IMR-90 (cell line): ENCODE results near the gene CNGA1. TPM values are rescaled to one million over a fixed set of nuclear protein-coding genes. Genes with fewer than 3 reads are reported as not detected.

Experiments
- ATAC-seq: fragments of 200-7000 bp; cut with Tn5 transposase; 2 replicates; pipeline ENCODE4 v1.9.1; 2020; ENCODE audit warnings: low read depth, mild to moderate bottlenecking, moderate library complexity
- BruUV-seq: library from RNA; stranded (reverse); fragments of 400-500 nt; replicated peaks from 2 replicates; lab custom pipeline; 2021; lab: Mats Ljungman, UMichigan
- CTCF ChIA-PET: fragments of 300-600 bp; formaldehyde crosslinking; extraction: SDS; loops from one replicate; lab custom pipeline; 2021; ENCODE audit warnings: antibody characterized with exemption; lab: Yijun Ruan, JAX
- POLR2A ChIA-PET: fragments of 300-600 bp; sonication (Branson Sonifier 250); formaldehyde crosslinking; loops from one replicate; lab custom pipeline; 2022; ENCODE audit warnings: antibody characterized with exemption; ENCODE audit not compliant: unreplicated experiment; lab: Charles Lee
- DNase-seq: peaks from one replicate; pipeline ENCODE4 v3.0.0; 2013
- H2AFZ ChIP-seq: replicated peaks from 2 replicates; pipeline ENCODE3; 2013; ENCODE audit warnings: low read length, mild to moderate bottlenecking; ENCODE audit not compliant: poor library complexity
- H2AK5ac ChIP-seq: 2 replicates; pipeline ENCODE4 v1.6.1; 2013; ENCODE audit warnings: low read depth, low read length, inconsistent platforms
- H2AK9ac ChIP-seq: replicated peaks from 2 replicates; pipeline ENCODE3; 2013; ENCODE audit warnings: mild to moderate bottlenecking, low read depth, low read length, moderate library complexity; ENCODE audit not compliant: poor library complexity
- H2BK120ac ChIP-seq: 2 replicates; pipeline ENCODE4 v1.6.1; 2013; ENCODE audit warnings: low read depth, low read length, inconsistent platforms
- H2BK15ac ChIP-seq: 3 replicates; pipeline ENCODE4 v1.6.1; 2013; ENCODE audit warnings: low read depth, low read length, inconsistent platforms
- H2BK20ac ChIP-seq: 2 replicates; pipeline ENCODE4 v1.6.1; 2013; ENCODE audit warnings: low read depth, mild to moderate bottlenecking, inconsistent platforms, low read length, moderate library complexity
- H2BK5ac ChIP-seq: 2 replicates; pipeline ENCODE4 v1.6.1; 2013; ENCODE audit warnings: mild to moderate bottlenecking, low read depth, low read length, inconsistent platforms; ENCODE audit not compliant: poor library complexity, severe bottlenecking
- H3K14ac ChIP-seq: replicated peaks from 2 replicates; pipeline ENCODE4 v1.6.1; 2013; ENCODE audit warnings: low read depth, low read length, inconsistent platforms
- H3K18ac ChIP-seq: 2 replicates; pipeline ENCODE4 v1.6.1; 2013; ENCODE audit warnings: low read depth, low read length, control low read depth
- H3K23ac ChIP-seq: 2 replicates; pipeline ENCODE4 v1.6.1; 2013; ENCODE audit warnings: low read depth, low read length, inconsistent platforms
- H3K27ac ChIP-seq: 2 replicates; pipeline ENCODE4 v1.5.1; 2013; ENCODE audit warnings: mild to moderate bottlenecking, control low read depth, low read length; ENCODE audit not compliant: insufficient read depth
- H3K27me3 ChIP-seq: 2 replicates; pipeline ENCODE4 v1.6.1; 2013; ENCODE audit warnings: low read length; ENCODE audit not compliant: control insufficient read depth, insufficient read depth
- H3K36me3 ChIP-seq: 2 replicates; pipeline ENCODE4 v1.6.1; 2013; ENCODE audit warnings: low read length, mixed read lengths; ENCODE audit not compliant: control insufficient read depth, insufficient read depth
- H3K4ac ChIP-seq: 2 replicates; pipeline ENCODE4 v1.6.1; 2013; ENCODE audit warnings: low read depth, low read length, inconsistent platforms
- H3K4me1 ChIP-seq: 2 replicates; pipeline ENCODE4 v1.6.1; 2013; ENCODE audit warnings: low read length, mixed read lengths; ENCODE audit not compliant: control insufficient read depth, insufficient read depth
- H3K4me2 ChIP-seq: 2 replicates; pipeline ENCODE4 v1.6.1; 2013; ENCODE audit warnings: low read depth, mild to moderate bottlenecking, control low read depth, low read length, moderate library complexity
- H3K4me3 ChIP-seq: 2 replicates; pipeline ENCODE4 v1.5.1; 2013; ENCODE audit warnings: low read depth, mild to moderate bottlenecking, control low read depth, low read length, moderate library complexity; ENCODE audit not compliant: insufficient read depth
- H3K56ac ChIP-seq: 2 replicates; pipeline ENCODE4 v1.6.1; 2013; ENCODE audit warnings: low read length, inconsistent platforms; ENCODE audit not compliant: insufficient read depth; ENCODE audit errors: extremely low read depth
- H3K79me1 ChIP-seq, 2 experiments: 2 replicates each; pipeline ENCODE4 v1.6.1; 2013; ENCODE audit warnings: low read length in 2 of 2, inconsistent platforms in 1 of 2, low read depth in 1 of 2
- H3K9ac ChIP-seq: 2 replicates; pipeline ENCODE4 v1.6.1; 2013; ENCODE audit warnings: low read depth, low read length, control low read depth
- H3K9me1 ChIP-seq: 2 replicates; pipeline ENCODE4 v1.6.1; 2013; ENCODE audit warnings: low read length, inconsistent platforms; ENCODE audit not compliant: insufficient read depth
- H3K9me3 ChIP-seq: 2 replicates; pipeline ENCODE4 v1.6.1; 2013; ENCODE audit warnings: low read length; ENCODE audit not compliant: control insufficient read depth, insufficient read depth
- H4K20me1 ChIP-seq: 2 replicates; pipeline ENCODE4 v1.6.1; 2013; ENCODE audit warnings: low read length, inconsistent platforms; ENCODE audit not compliant: insufficient read depth
- H4K5ac ChIP-seq: 2 replicates; pipeline ENCODE4 v1.6.1; 2013; ENCODE audit warnings: mild to moderate bottlenecking, low read depth, low read length, control low read depth
- H4K8ac ChIP-seq, 2 experiments: 2 replicates each; pipeline ENCODE4 v1.6.1; 2013; ENCODE audit warnings: low read depth in 2 of 2, low read length in 2 of 2, control low read depth in 1 of 2, inconsistent platforms in 1 of 2
- H4K91ac ChIP-seq: 2 replicates; pipeline ENCODE4 v1.6.1; 2013; ENCODE audit warnings: low read depth, low read length, inconsistent platforms; ENCODE audit not compliant: insufficient read depth
- CEBPB ChIP-seq: IDR thresholded peaks from 2 replicates; pipeline ENCODE4 v1.6.1; 2012; ENCODE audit warnings: low read depth, low read length, improper control_type of control experiment
- MAFK ChIP-seq: IDR thresholded peaks from 2 replicates; pipeline ENCODE4 v1.6.1; 2012; ENCODE audit warnings: low read depth, low read length, improper control_type of control experiment
- MAZ ChIP-seq: IDR thresholded peaks from 2 replicates; pipeline ENCODE4 v1.6.1; 2012; ENCODE audit warnings: low read depth, mild to moderate bottlenecking, low read length, improper control_type of control experiment, moderate library complexity, borderline replicate concordance
- POLR2A ChIP-seq: IDR thresholded peaks from 2 replicates; pipeline ENCODE4 v1.6.1; 2012; ENCODE audit warnings: mild to moderate bottlenecking, low read depth, low read length
- WGBS, 2 experiments: methylation state at CpG; one replicate each; pipeline versions ENCODE4 v1.1.5 to v1.1.7; 2013; ENCODE audit warnings: missing lambda C conversion rate in 2 of 2; ENCODE audit not compliant: insufficient read length in 1 of 2; ENCODE audit errors: extremely low coverage in 2 of 2; 5-methylcytosine and 5-hydroxymethylcytosine counted together
- dilution Hi-C: fragments of 300-500 bp; cut with HindIII; formaldehyde crosslinking; loops from one replicate; pipeline ENCODE4 v1.14.3; 2018; ENCODE audit warnings: low sequenced_read_pairs; ENCODE audit not compliant: unreplicated experiment
- in situ Hi-C: fragments of 300-500 bp; cut with MboI; formaldehyde crosslinking; loops from 3 replicates; pipeline ENCODE4 v1.14.3; 2019; ENCODE audit warnings: low sequenced_read_pairs, inconsistent platforms, mixed read lengths
- intact Hi-C: fragments of 100-400 bp; cut with micrococcal nuclease; formaldehyde crosslinking; loops from 2 replicates; pipeline ENCODE4 v1.10.0; 2022
- polyA plus RNA-seq, 3 experiments: library from polyadenylated mRNA; depleted of rRNA; stranded (reverse); fragments of >200 nt; gene quantifications; 2 replicates each; pipeline ENCODE4 v1.2.3, GENCODE V29; 2012; ENCODE audit warnings: low replicate concordance in 1 of 3
- total RNA-seq: library from RNA; depleted of rRNA; stranded (reverse); fragments of >200 nt; gene quantifications from 2 replicates; pipeline ENCODE4 v1.2.3, GENCODE V29; 2012

CNGA1 gene
- total and polyA plus RNA-seq, 2 of the 4 experiments (the other 2 are of a cell fraction) = not detected

GRCh38 chr4:48015678-48016077, 803 bp downstream of the CNGA1 start:
- no peak overlapping the region for H3K56ac ChIP-seq
- no peak for TF ChIP-seq MAZ
- no peak for TF ChIP-seq MAFK
- TF ChIP-seq POLR2A = no peak
- TF ChIP-seq CEBPB = no peak
- no peak overlapping the region for H3K14ac ChIP-seq
- WGBS, 2 experiments = 71% methylated on average over 1 of the region's 5 CpGs; no CpG with 5 or more reads in 1 of the 2 experiments
- no peak overlapping the region for H3K4ac ChIP-seq
- no peaks in the 10 kb centered on the region for H3K4me1 ChIP-seq
- ChIA-PET POLR2A (no interaction called here), CTCF (no interaction called here)
- BruUV-seq = no TSS peak
- no peak overlapping the region for H3K18ac ChIP-seq
- H3K27ac ChIP-seq = no peak overlapping the region
- no peak overlapping the region for H2BK15ac ChIP-seq
- no peak overlapping the region for H2BK120ac ChIP-seq
- no peak overlapping the region for H2BK5ac ChIP-seq
- no peak overlapping the region for H3K4me3 ChIP-seq
- DNase-seq = no peak
- no peaks in the 10 kb centered on the region; the same call in 1 of the 2 replicates for H3K9me1 ChIP-seq
- H3K9ac ChIP-seq = no peak overlapping the region
- no peak overlapping the region for H4K5ac ChIP-seq
- no peak overlapping the region for H2AK5ac ChIP-seq
- dilution Hi-C loops = no loop called here
- no peak overlapping the region for H3K4me2 ChIP-seq
- no peaks in the 10 kb centered on the region for H3K9me3 ChIP-seq
- ATAC-seq = no peak
- H4K20me1 ChIP-seq = no peaks in the 10 kb centered on the region
- H3K79me1 ChIP-seq = no peaks in the 10 kb centered on the region
- peaks cover 12% of the 10 kb centered on the region for H3K27me3 ChIP-seq
- no peak overlapping the region for H4K91ac ChIP-seq
- H2AFZ ChIP-seq = no peak overlapping the region
- no peak overlapping the region for H4K8ac ChIP-seq
- intact Hi-C loops = loop anchor here (5.0 kb wide), 2 partner anchors 72 to 127 kb away; no protein-coding TSS in a partner anchor
- no peak overlapping the region for H2BK20ac ChIP-seq
- no peak overlapping the region for H2AK9ac ChIP-seq
- no peak overlapping the region for H3K23ac ChIP-seq
- no peaks in the 10 kb centered on the region for H3K36me3 ChIP-seq
- in situ Hi-C loops = no loop called here
